HG03520 (cell line): ENCODE data around the gene ZNF524.

Source experiments
- ATAC-seq: cut with Tn5 transposase; IDR thresholded peaks from one replicate; pipeline ENCODE4 v1.9.1; 2021; ENCODE audit warnings: mild to moderate bottlenecking, moderate library complexity; ENCODE audit not compliant: unreplicated experiment

ZNF524 gene

DNA sequence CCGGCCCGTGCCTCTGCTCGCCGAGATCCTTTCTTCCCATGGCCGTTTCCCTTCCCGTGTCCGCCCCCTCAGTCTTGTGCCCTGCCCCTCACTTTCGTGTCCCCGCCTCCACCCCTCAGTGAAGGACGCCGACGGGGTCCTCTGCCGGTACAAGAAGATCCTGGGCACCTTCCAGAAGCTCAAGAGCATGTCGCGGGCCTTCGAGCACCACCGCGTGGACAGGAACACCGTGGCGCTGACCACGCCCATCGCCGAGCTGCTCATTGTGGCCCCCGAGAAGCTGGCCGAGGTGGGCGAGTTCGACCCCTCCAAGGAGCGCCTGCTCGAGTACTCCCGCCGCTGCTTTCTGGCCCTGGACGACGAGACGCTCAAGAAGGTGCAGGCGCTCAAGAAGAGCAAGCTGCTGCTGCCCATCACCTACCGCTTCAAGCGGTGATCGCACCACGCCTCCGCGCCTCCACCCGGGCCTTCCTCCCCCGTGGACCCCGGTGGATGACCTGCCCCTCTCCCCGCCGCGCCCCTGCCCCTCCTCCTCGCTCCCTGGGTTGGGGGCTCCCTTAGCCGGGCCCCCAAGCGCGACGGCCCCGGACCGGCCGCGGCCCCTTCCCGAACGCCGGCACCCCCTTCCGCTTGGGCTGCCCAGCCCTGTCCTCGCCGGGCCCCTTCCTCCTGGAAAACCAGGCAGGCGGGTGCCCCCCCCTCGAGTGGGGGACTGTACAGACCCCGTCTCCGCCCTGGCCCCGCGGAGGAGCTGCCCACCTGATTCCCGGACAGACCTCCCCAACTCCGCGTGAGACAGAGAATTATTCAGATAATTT is 52.4 kb downstream of the ZNF524 start:
- ATAC-seq: no peak
